Measurements from ENCODE around the gene ZDHHC7. TPM values are rescaled to one million over a fixed set of nuclear protein-coding genes. Genes with fewer than 3 reads are reported as not detected.

The ZDHHC7 gene
- total RNA-seq, 4 donors from 2014 or later: 31.0 to 103 (median 62.3) TPM

DNA sequence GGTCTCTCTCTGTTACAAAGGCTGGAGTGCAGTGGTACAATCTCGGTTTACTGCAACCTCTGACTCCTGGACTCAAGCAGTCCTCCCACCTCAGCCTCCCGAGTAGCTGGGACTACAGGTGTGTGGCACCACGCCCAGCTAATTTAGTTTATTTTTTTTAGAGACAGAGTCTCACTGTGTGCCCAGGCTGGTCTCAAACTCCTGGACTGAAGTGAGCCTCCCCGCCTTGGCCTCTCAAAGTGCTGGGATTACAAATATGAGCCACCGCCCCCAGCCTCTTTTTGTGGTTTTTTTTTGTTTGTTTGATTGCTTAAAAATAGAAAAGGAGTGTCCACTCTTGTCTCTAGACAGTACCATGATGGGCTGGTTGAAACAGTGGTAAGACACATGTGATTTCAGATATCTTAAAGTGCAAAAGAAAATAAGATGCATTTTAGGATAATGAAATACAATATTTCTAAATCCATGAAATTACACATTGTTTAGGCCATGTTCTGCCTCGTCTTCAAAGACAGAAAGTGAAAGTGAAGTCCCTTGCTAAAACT is 43.7 kb upstream of the ZDHHC7 start:
- TF ChIP-seq, protein P1, sequence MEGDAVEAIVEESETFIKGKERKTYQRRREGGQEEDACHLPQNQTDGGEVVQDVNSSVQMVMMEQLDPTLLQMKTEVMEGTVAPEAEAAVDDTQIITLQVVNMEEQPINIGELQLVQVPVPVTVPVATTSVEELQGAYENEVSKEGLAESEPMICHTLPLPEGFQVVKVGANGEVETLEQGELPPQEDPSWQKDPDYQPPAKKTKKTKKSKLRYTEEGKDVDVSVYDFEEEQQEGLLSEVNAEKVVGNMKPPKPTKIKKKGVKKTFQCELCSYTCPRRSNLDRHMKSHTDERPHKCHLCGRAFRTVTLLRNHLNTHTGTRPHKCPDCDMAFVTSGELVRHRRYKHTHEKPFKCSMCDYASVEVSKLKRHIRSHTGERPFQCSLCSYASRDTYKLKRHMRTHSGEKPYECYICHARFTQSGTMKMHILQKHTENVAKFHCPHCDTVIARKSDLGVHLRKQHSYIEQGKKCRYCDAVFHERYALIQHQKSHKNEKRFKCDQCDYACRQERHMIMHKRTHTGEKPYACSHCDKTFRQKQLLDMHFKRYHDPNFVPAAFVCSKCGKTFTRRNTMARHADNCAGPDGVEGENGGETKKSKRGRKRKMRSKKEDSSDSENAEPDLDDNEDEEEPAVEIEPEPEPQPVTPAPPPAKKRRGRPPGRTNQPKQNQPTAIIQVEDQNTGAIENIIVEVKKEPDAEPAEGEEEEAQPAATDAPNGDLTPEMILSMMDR (IDR thresholded peaks at IDR 0.05; ENCODE audit: low read depth): no peak

GRCh38 chr16:85052536-85052935 is 41.2 kb upstream of the ZDHHC7 start:
- TF ChIP-seq, protein P1 (IDR thresholded peaks at IDR 0.05; ENCODE audit: low read depth): no peak

DNA sequence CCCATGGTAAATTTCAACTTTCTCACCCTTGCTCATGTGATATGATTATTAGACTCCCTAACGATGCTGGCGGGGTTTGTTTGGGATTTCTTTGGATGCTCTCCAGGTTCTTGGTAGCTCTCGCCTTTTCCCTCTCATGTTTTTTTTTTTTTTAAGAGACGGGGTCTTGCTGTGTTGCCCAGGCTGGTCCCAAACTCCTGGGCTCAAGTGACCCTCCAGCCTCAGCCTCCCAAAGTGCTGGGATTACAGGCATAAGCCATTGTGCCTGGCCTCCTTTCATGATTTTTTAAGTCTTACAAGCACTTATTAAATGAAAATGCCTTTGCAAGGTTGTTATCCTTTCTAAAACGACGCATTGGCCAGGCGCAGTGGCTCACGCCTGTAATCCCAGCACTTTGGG is 40.3 kb upstream of the ZDHHC7 start:
- TF ChIP-seq, protein P1 (IDR thresholded peaks at IDR 0.05; ENCODE audit: low read depth): no peak

GRCh38 chr16:85051067-85051581 is 39.8 kb upstream of the ZDHHC7 start:
- TF ChIP-seq, protein P1 (IDR thresholded peaks at IDR 0.05; ENCODE audit: low read depth): no peak

DNA sequence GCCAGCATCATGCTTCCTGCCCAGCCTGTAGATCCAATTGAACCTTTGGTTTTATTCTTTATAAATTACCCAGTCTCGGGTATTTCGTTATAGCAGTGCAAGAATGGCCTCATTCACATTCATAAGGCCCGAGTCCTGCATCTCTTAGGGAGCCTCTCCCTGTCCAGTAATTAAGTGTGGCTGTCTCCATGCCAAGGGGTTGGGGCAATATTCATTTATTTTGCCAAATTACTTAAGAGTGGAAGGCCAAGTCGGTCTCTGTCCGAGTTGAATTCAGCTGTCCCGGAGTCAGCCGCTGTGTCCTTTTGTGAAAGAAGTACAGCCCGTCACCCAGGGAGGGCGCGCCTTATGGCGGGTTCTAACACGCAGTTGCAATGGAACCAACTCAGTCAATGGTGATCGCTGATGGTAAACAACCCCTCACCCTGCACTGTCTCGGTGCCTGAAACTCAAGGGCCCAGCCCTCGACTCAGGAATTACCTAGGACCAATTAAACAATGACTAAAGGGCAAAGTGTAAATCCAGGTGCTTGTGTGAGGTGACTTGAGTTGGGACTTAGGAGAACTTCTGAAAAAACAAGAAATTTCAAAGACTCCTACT is 38.5 kb upstream of the ZDHHC7 start:
- TF ChIP-seq, protein P1 (IDR thresholded peaks at IDR 0.05; ENCODE audit: low read depth): no peak

- TF ChIP-seq, protein P1 (IDR thresholded peaks at IDR 0.05; ENCODE audit: low read depth): no peak
Observed at GRCh38 chr16:85048921-85049562, 37.7 kb upstream of the ZDHHC7 start.

GRCh38 chr16:85047867-85048455 is 36.6 kb upstream of the ZDHHC7 start:
- TF ChIP-seq, protein P1 (IDR thresholded peaks at IDR 0.05; ENCODE audit: low read depth): no peak

All from subcutaneous adipose tissue (tissue), 4 donors.